ENCODE data around the gene SUSD1.
"Not testable (repeated sequence)": the region's sequence is repeated elsewhere in the genome, so short reads cannot be mapped to it uniquely, and the experiment has no call there.

Gene SUSD1

GRCh38 chr9:112132356-112132755 is 42.7 kb downstream of the SUSD1 start:
- no peaks in the 10 kb centered on the region for H3K36me3 ChIP-seq (ENCODE audit: control insufficient read depth, insufficient read depth, low read length)
- no peaks in the 10 kb centered on the region for H3K27me3 ChIP-seq (ENCODE audit: control insufficient read depth, insufficient read depth, low read length)
- no peaks in the 10 kb centered on the region for H3K4me1 ChIP-seq (ENCODE audit: control insufficient read depth, insufficient read depth, low read length)
- H3K4me3 ChIP-seq (ENCODE audit: low read length) = no peak overlapping the region
- no peaks in the 10 kb centered on the region for H3K9me3 ChIP-seq (ENCODE audit: control insufficient read depth, insufficient read depth, low read length)
- WGBS (ENCODE audit: insufficient coverage, insufficient read length) = no CpG with 5 or more reads among the region's 3 CpGs
- DNase-seq (ENCODE audit: low read depth, low spot score) = no peak
- H3K27ac ChIP-seq (ENCODE audit: low read length) = no peak overlapping the region

GRCh38 chr9:112130997-112131396 is 44.1 kb downstream of the SUSD1 start:
- no CpG with 5 or more reads among the region's 5 CpGs for WGBS (ENCODE audit: insufficient coverage, insufficient read length)
- no peaks in the 10 kb centered on the region for H3K36me3 ChIP-seq (ENCODE audit: control insufficient read depth, insufficient read depth, low read length)

GRCh38 chr9:112130347-112130746 is 44.8 kb downstream of the SUSD1 start:
- Histone ChIP-seq H3K36me3 (ENCODE audit: control insufficient read depth, insufficient read depth, low read length) (no peaks in the 10 kb centered on the region), H3K27me3 (ENCODE audit: control insufficient read depth, insufficient read depth, low read length) (no peaks in the 10 kb centered on the region), H3K4me1 (ENCODE audit: control insufficient read depth, insufficient read depth, low read length) (no peaks in the 10 kb centered on the region), H3K4me3 (ENCODE audit: low read length) (no peak overlapping the region), H3K27ac (ENCODE audit: low read length) (no peak overlapping the region), H3K9me3 (ENCODE audit: control insufficient read depth, insufficient read depth, low read length) (no peaks in the 10 kb centered on the region)
- no CpG with 5 or more reads among the region's 2 CpGs for WGBS (ENCODE audit: insufficient coverage, insufficient read length)
- DNase-seq (ENCODE audit: low read depth, low spot score) = no peak

More at GRCh38 chr9:112130997-112131396, 44.1 kb downstream of the SUSD1 start:
- Histone ChIP-seq H3K4me3 (ENCODE audit: low read length) (no peak overlapping the region), H3K9me3 (ENCODE audit: control insufficient read depth, insufficient read depth, low read length) (no peaks in the 10 kb centered on the region), H3K27ac (ENCODE audit: low read length) (no peak overlapping the region), H3K27me3 (ENCODE audit: control insufficient read depth, insufficient read depth, low read length) (no peaks in the 10 kb centered on the region), H3K4me1 (ENCODE audit: control insufficient read depth, insufficient read depth, low read length) (no peaks in the 10 kb centered on the region)
- DNase-seq (ENCODE audit: low read depth, low spot score) = no peak

GRCh38 chr9:112129246-112129645 is 45.9 kb downstream of the SUSD1 start:
- Histone ChIP-seq H3K27me3 (ENCODE audit: control insufficient read depth, insufficient read depth, low read length) (no peaks in the 10 kb centered on the region), H3K27ac (ENCODE audit: low read length) (no peak overlapping the region), H3K36me3 (ENCODE audit: control insufficient read depth, insufficient read depth, low read length) (no peaks in the 10 kb centered on the region), H3K9me3 (ENCODE audit: control insufficient read depth, insufficient read depth, low read length) (no peaks in the 10 kb centered on the region), H3K4me3 (ENCODE audit: low read length) (no peak overlapping the region), H3K4me1 (ENCODE audit: control insufficient read depth, insufficient read depth, low read length) (no peaks in the 10 kb centered on the region)
- DNase-seq (ENCODE audit: low read depth, low spot score) = no peak
- WGBS (ENCODE audit: insufficient coverage, insufficient read length) = 100% methylated on average over 1 of the region's 6 CpGs

- not testable (repeated sequence) for H3K27ac ChIP-seq (ENCODE audit: low read length); H3K27me3 ChIP-seq (ENCODE audit: control insufficient read depth, insufficient read depth, low read length); H3K4me3 ChIP-seq (ENCODE audit: low read length); H3K9me3 ChIP-seq (ENCODE audit: control insufficient read depth, insufficient read depth, low read length); H3K4me1 ChIP-seq (ENCODE audit: control insufficient read depth, insufficient read depth, low read length); H3K36me3 ChIP-seq (ENCODE audit: control insufficient read depth, insufficient read depth, low read length); DNase-seq (ENCODE audit: low read depth, low spot score)
- WGBS (ENCODE audit: insufficient coverage, insufficient read length) = no CpG with 5 or more reads among the region's 5 CpGs
These were observed 46.7 kb downstream of the SUSD1 start for GRCh38 chr9:112128399-112128798.

- no peaks in the 10 kb centered on the region for H3K9me3 ChIP-seq (ENCODE audit: control insufficient read depth, insufficient read depth, low read length)
- no peaks in the 10 kb centered on the region for H3K27me3 ChIP-seq (ENCODE audit: control insufficient read depth, insufficient read depth, low read length)
- no peak overlapping the region for H3K27ac ChIP-seq (ENCODE audit: low read length)
- no peak for DNase-seq (ENCODE audit: low read depth, low spot score)
- no peaks in the 10 kb centered on the region for H3K4me1 ChIP-seq (ENCODE audit: control insufficient read depth, insufficient read depth, low read length)
- H3K4me3 ChIP-seq (ENCODE audit: low read length) = no peak overlapping the region
- H3K36me3 ChIP-seq (ENCODE audit: control insufficient read depth, insufficient read depth, low read length) = no peaks in the 10 kb centered on the region
- no CpG with 5 or more reads among the region's 3 CpGs for WGBS (ENCODE audit: insufficient coverage, insufficient read length)
These were observed 47.8 kb downstream of the SUSD1 start for GRCh38 chr9:112127281-112127680.

- Histone ChIP-seq H3K4me3 (ENCODE audit: low read length) (no peak overlapping the region), H3K27me3 (ENCODE audit: control insufficient read depth, insufficient read depth, low read length) (no peaks in the 10 kb centered on the region), H3K4me1 (ENCODE audit: control insufficient read depth, insufficient read depth, low read length) (no peaks in the 10 kb centered on the region), H3K9me3 (ENCODE audit: control insufficient read depth, insufficient read depth, low read length) (no peaks in the 10 kb centered on the region), H3K27ac (ENCODE audit: low read length) (no peak overlapping the region), H3K36me3 (ENCODE audit: control insufficient read depth, insufficient read depth, low read length) (no peaks in the 10 kb centered on the region)
- WGBS (ENCODE audit: insufficient coverage, insufficient read length) = no CpG with 5 or more reads among the region's 1 CpG
- DNase-seq (ENCODE audit: low read depth, low spot score) = no peak
These were observed 49.1 kb downstream of the SUSD1 start for GRCh38 chr9:112125951-112126388.

- Histone ChIP-seq H3K36me3 (ENCODE audit: control insufficient read depth, insufficient read depth, low read length) (no peaks in the 10 kb centered on the region), H3K27ac (ENCODE audit: low read length) (no peak overlapping the region), H3K4me3 (ENCODE audit: low read length) (no peak overlapping the region), H3K4me1 (ENCODE audit: control insufficient read depth, insufficient read depth, low read length) (no peaks in the 10 kb centered on the region), H3K27me3 (ENCODE audit: control insufficient read depth, insufficient read depth, low read length) (no peaks in the 10 kb centered on the region), H3K9me3 (ENCODE audit: control insufficient read depth, insufficient read depth, low read length) (no peaks in the 10 kb centered on the region)
- DNase-seq (ENCODE audit: low read depth, low spot score) = no peak
- WGBS (ENCODE audit: insufficient coverage, insufficient read length) = no CpG with 5 or more reads among the region's 5 CpGs
These were observed 50.9 kb downstream of the SUSD1 start for GRCh38 chr9:112124156-112124555.

GRCh38 chr9:112121633-112122032 is 53.5 kb downstream of the SUSD1 start:
- H3K9me3 ChIP-seq (ENCODE audit: control insufficient read depth, insufficient read depth, low read length) = no peaks in the 10 kb centered on the region
- no peaks in the 10 kb centered on the region for H3K4me1 ChIP-seq (ENCODE audit: control insufficient read depth, insufficient read depth, low read length)
- no peak for DNase-seq (ENCODE audit: low read depth, low spot score)
- no peaks in the 10 kb centered on the region for H3K36me3 ChIP-seq (ENCODE audit: control insufficient read depth, insufficient read depth, low read length)
- H3K27me3 ChIP-seq (ENCODE audit: control insufficient read depth, insufficient read depth, low read length) = no peaks in the 10 kb centered on the region
- no CpG with 5 or more reads among the region's 4 CpGs for WGBS (ENCODE audit: insufficient coverage, insufficient read length)
- H3K27ac ChIP-seq (ENCODE audit: low read length) = no peak overlapping the region
- H3K4me3 ChIP-seq (ENCODE audit: low read length) = no peak overlapping the region

GRCh38 chr9:112120439-112120925 is 54.6 kb downstream of the SUSD1 start:
- H3K4me1 ChIP-seq (ENCODE audit: control insufficient read depth, insufficient read depth, low read length) = no peaks in the 10 kb centered on the region
- no peaks in the 10 kb centered on the region for H3K36me3 ChIP-seq (ENCODE audit: control insufficient read depth, insufficient read depth, low read length)
- no peak for DNase-seq (ENCODE audit: low read depth, low spot score)
- no peaks in the 10 kb centered on the region for H3K9me3 ChIP-seq (ENCODE audit: control insufficient read depth, insufficient read depth, low read length)
- no peak overlapping the region for H3K4me3 ChIP-seq (ENCODE audit: low read length)
- no peaks in the 10 kb centered on the region for H3K27me3 ChIP-seq (ENCODE audit: control insufficient read depth, insufficient read depth, low read length)
- WGBS (ENCODE audit: insufficient coverage, insufficient read length) = no CpG with 5 or more reads among the region's 2 CpGs
- no peak overlapping the region for H3K27ac ChIP-seq (ENCODE audit: low read length)

- no peak for DNase-seq (ENCODE audit: low read depth, low spot score)
- Histone ChIP-seq H3K36me3 (ENCODE audit: control insufficient read depth, insufficient read depth, low read length) (no peaks in the 10 kb centered on the region), H3K4me1 (ENCODE audit: control insufficient read depth, insufficient read depth, low read length) (no peaks in the 10 kb centered on the region), H3K27ac (ENCODE audit: low read length) (no peak overlapping the region), H3K9me3 (ENCODE audit: control insufficient read depth, insufficient read depth, low read length) (no peaks in the 10 kb centered on the region), H3K4me3 (ENCODE audit: low read length) (no peak overlapping the region), H3K27me3 (ENCODE audit: control insufficient read depth, insufficient read depth, low read length) (no peaks in the 10 kb centered on the region)
- no CpG with 5 or more reads among the region's 6 CpGs for WGBS (ENCODE audit: insufficient coverage, insufficient read length)
These were observed 55.1 kb downstream of the SUSD1 start for GRCh38 chr9:112120030-112120341.

Data from iPS DF 6.9 (cell line).